Measurements from ENCODE around the gene RAB40B.

DNA sequence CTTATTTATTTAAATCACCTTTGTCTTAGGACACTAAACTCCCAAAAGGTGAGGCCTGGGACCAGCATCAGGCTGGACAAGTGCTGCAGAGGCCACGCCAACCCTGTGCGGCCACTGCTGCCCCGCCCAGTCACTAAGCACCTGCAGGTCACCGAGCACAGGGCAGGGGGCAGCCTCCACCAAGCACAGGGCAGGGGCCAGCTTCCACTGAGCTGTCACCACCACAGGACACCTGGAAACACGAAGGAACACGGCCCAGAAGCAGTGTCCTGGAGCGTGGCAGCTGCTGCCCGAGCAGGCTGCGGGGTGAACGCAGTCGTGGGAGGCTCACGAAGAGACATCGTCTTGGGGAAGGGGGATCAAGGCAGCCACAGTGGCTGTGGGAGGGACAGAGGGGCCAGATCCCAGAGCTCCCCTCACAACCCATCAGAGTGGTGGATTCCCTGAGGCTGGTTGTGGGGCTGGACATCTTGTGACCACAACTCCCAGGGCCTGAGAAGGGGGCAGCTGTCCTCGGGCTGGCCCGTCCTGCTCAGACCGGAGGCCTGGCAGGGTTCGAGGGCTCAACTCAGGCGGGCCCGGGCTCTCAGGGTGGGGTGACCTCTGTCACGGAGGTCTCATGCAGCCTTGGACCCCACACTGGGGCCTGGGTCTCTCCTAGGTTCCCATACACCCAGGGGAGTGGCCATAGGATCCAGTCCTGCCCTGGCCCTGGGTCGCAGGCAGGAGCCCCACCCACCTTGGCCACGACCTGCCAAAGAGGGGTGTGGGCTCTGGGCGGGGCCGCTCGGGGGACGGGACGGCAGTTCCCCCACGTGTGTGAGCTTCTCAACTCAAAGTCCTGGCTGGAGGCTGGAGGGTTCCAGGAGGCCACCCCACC lies 18.7 kb downstream of the RAB40B start:
- TF ChIP-seq CTCF (IDR thresholded peaks at IDR 0.05; ENCODE audit: borderline replicate concordance, extremely low read depth, low read length, poor library complexity, severe bottlenecking) = peak; percentile 4
- TF ChIP-seq EZH2 (IDR thresholded peaks at IDR 0.05; ENCODE audit: borderline replicate concordance, low read depth, low read length, severe bottlenecking) = no peak
